OCI-LY7 (cell line): Measurements from ENCODE around the gene CEP126.

Experiments
- EZH2phosphoT487 ChIP-seq: fragments of 200-600 bp; sonication (generic); IDR thresholded peaks from 2 replicates; pipeline ENCODE4 v1.6.1; 2018; ENCODE audit warnings: low read depth, borderline replicate concordance, mild to moderate bottlenecking, mixed run types, antibody characterized with exemption, low read length, moderate library complexity, mixed read lengths
- TF ChIP-seq, protein P1 (sequence below): fragments of 200-600 bp; sonication (generic); conservative IDR thresholded peaks from 2 replicates; pipeline ENCODE4 v1.5.1; 2014; ENCODE audit warnings: mild to moderate bottlenecking, antibody characterized with exemption, low read length, moderate library complexity, mixed read lengths

DNA sequence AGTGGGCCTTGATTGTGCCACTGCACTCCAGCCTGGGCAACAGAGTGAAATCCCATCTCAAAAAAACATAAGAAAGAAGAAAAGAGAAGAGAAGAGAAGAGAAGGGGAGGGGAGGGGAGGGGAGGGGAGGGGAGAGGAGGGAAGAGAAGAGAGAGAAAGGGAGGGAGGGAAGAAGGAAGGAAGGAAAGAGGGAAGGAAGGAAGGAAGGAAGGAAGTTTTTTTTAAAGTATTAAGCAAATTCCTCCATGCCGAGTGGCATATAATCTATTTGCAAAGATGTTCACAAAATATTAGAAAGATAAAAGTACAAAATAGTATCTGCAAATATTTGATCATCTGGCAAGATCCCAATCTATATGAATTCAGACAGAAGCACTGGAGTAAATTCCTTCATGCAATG, 121.9 kb downstream of the CEP126 start:
- no peak for TF ChIP-seq EZH2phosphoT487
- TF ChIP-seq, protein P1, sequence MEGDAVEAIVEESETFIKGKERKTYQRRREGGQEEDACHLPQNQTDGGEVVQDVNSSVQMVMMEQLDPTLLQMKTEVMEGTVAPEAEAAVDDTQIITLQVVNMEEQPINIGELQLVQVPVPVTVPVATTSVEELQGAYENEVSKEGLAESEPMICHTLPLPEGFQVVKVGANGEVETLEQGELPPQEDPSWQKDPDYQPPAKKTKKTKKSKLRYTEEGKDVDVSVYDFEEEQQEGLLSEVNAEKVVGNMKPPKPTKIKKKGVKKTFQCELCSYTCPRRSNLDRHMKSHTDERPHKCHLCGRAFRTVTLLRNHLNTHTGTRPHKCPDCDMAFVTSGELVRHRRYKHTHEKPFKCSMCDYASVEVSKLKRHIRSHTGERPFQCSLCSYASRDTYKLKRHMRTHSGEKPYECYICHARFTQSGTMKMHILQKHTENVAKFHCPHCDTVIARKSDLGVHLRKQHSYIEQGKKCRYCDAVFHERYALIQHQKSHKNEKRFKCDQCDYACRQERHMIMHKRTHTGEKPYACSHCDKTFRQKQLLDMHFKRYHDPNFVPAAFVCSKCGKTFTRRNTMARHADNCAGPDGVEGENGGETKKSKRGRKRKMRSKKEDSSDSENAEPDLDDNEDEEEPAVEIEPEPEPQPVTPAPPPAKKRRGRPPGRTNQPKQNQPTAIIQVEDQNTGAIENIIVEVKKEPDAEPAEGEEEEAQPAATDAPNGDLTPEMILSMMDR: no peak
